Measurements from ENCODE around the gene SYCP2L.
"Not testable (repeated sequence)": the region's sequence is repeated elsewhere in the genome, so short reads cannot be mapped to it uniquely, and the experiment has no call there.

GRCh38 chr6:10984959-10985358 lies 98.1 kb downstream of the SYCP2L start:
- not testable (repeated sequence) for TF ChIP-seq EP300 (IDR thresholded peaks at IDR 0.05; ENCODE audit: low read depth); CTCF (IDR thresholded peaks at IDR 0.05); POLR2A (IDR thresholded peaks at IDR 0.05); POLR2AphosphoS5 (IDR thresholded peaks at IDR 0.05)

All from transverse colon (tissue), 4 donors.